Tibial nerve (tissue), 3 donors: ENCODE measurements around the gene OOSP2.
"Not testable (repeated sequence)": the region's sequence is repeated elsewhere in the genome, so short reads cannot be mapped to it uniquely, and the experiment has no call there.

Experiments used
- POLR2A ChIP-seq, 2 donors: fragments of 450-650 bp; IDR thresholded peaks; one replicate each; pipeline ENCODE4 v1.6.1; 2017; ENCODE audit warnings: antibody characterized with exemption in 2 of 2, mild to moderate bottlenecking in 2 of 2, moderate library complexity in 2 of 2
- TF ChIP-seq, protein P1 (sequence below), 5 experiments: fragments of 200-600 bp in 3 of 5; fragments of 450-650 bp in 2 of 5; sonication (generic) in 3 of 5; IDR thresholded peaks; one replicate each; pipeline ENCODE4 v1.5.1; 2016 to 2019; ENCODE audit warnings: antibody characterized with exemption in 5 of 5, mild to moderate bottlenecking in 3 of 5, moderate library complexity in 2 of 5

DNA sequence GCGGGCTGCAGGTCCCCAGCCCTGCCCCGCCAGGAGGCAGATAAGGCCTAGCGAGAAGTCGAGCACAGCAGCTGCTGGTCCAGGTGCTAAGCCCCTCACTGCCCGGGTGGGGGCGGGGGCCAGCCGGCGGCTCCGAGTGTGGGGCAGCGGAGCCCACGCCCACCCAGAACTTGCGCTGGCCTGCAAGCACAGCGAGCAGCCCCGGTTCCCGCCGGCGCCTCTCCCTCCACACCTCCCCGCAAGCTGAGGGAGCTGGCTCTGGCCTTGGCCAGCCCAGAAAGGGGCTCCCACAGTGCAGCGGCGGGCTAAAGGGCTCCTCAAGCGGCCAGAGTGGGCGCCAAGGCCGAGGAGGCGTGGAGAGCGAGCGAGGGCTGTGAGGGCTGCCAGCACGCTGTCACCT lies 19.8 kb upstream of the OOSP2 start:
- TF ChIP-seq POLR2A (IDR thresholded peaks at IDR 0.05) = not testable (repeated sequence)
- TF ChIP-seq, protein P1, sequence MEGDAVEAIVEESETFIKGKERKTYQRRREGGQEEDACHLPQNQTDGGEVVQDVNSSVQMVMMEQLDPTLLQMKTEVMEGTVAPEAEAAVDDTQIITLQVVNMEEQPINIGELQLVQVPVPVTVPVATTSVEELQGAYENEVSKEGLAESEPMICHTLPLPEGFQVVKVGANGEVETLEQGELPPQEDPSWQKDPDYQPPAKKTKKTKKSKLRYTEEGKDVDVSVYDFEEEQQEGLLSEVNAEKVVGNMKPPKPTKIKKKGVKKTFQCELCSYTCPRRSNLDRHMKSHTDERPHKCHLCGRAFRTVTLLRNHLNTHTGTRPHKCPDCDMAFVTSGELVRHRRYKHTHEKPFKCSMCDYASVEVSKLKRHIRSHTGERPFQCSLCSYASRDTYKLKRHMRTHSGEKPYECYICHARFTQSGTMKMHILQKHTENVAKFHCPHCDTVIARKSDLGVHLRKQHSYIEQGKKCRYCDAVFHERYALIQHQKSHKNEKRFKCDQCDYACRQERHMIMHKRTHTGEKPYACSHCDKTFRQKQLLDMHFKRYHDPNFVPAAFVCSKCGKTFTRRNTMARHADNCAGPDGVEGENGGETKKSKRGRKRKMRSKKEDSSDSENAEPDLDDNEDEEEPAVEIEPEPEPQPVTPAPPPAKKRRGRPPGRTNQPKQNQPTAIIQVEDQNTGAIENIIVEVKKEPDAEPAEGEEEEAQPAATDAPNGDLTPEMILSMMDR (IDR thresholded peaks at IDR 0.05) = not testable (repeated sequence)
